ENCODE results near the gene P2RX3.

P2RX3 gene

GRCh38 chr11:57305523-57305922, 32.6 kb upstream of the P2RX3 start:
- in situ Hi-C loops (cut with HindIII; ENCODE audit: low sequenced_read_pairs), result no loop called here
- no peak for TF ChIP-seq CTCF (IDR thresholded peaks at IDR 0.05; ENCODE audit: low read depth, low read length)
- DNase-seq (ENCODE audit: low read depth, low spot score), result no peak
- no peak overlapping the region for H3K4me3 ChIP-seq (ENCODE audit: low read depth, low read length)

- in situ Hi-C loops (cut with HindIII; ENCODE audit: low sequenced_read_pairs), result no loop called here
- no peak for DNase-seq (ENCODE audit: low read depth, low spot score)
- TF ChIP-seq CTCF (IDR thresholded peaks at IDR 0.05; ENCODE audit: low read depth, low read length), result no peak
- no peak overlapping the region for H3K4me3 ChIP-seq (ENCODE audit: low read depth, low read length)
Observed at GRCh38 chr11:57306161-57306876, 31.8 kb upstream of the P2RX3 start.

GRCh38 chr11:57306940-57307565, 31.1 kb upstream of the P2RX3 start:
- no peak overlapping the region for H3K4me3 ChIP-seq (ENCODE audit: low read depth, low read length)
- TF ChIP-seq CTCF (IDR thresholded peaks at IDR 0.05; ENCODE audit: low read depth, low read length), result no peak
- in situ Hi-C loops (cut with HindIII; ENCODE audit: low sequenced_read_pairs), result no loop called here
- no peak for DNase-seq (ENCODE audit: low read depth, low spot score)

GRCh38 chr11:57307666-57308270, 30.4 kb upstream of the P2RX3 start:
- in situ Hi-C loops (cut with HindIII; ENCODE audit: low sequenced_read_pairs), result no loop called here
- H3K4me3 ChIP-seq (ENCODE audit: low read depth, low read length), result no peak overlapping the region
- TF ChIP-seq CTCF (IDR thresholded peaks at IDR 0.05; ENCODE audit: low read depth, low read length), result no peak
- DNase-seq (ENCODE audit: low read depth, low spot score), result no peak

- H3K4me3 ChIP-seq (ENCODE audit: low read depth, low read length), result no peak overlapping the region
- TF ChIP-seq CTCF (IDR thresholded peaks at IDR 0.05; ENCODE audit: low read depth, low read length), result no peak
- no peak for DNase-seq (ENCODE audit: low read depth, low spot score)
- in situ Hi-C loops (cut with HindIII; ENCODE audit: low sequenced_read_pairs), result no loop called here
Observed at GRCh38 chr11:57308426-57309060, 29.6 kb upstream of the P2RX3 start.

- in situ Hi-C loops (cut with HindIII; ENCODE audit: low sequenced_read_pairs), result no loop called here
- no peak overlapping the region for H3K4me3 ChIP-seq (ENCODE audit: low read depth, low read length)
- TF ChIP-seq CTCF (IDR thresholded peaks at IDR 0.05; ENCODE audit: low read depth, low read length), result no peak
- no peak for DNase-seq (ENCODE audit: low read depth, low spot score)
Observed at GRCh38 chr11:57309106-57310059, 28.8 kb upstream of the P2RX3 start.
